ENCODE results near the gene THAP11. TPM values are rescaled to one million over a fixed set of nuclear protein-coding genes. Genes with fewer than 3 reads are reported as not detected.

Gene THAP11
- total RNA-seq, 2 experiments from 2014 or later: 31.2 to 32.1 TPM

- Mint-ChIP-seq H3K4me3 (no peak overlapping the region), H3K36me3 (ENCODE audit: low read depth) (peaks cover 99% of the 10 kb centered on the region), H3K9me3 (no peaks in the 10 kb centered on the region), H3K27ac (no peak overlapping the region), H3K4me1 (ENCODE audit: low read depth) (peaks cover 5% of the 10 kb centered on the region), H3K27me3 (no peaks in the 10 kb centered on the region)
- H3K9me3 ChIP-seq (ENCODE audit: control insufficient read depth in 1 of 2, insufficient read depth in 1 of 2, low read length in 2 of 2): no peaks in the 10 kb centered on the region
- no peak overlapping the region for H3K4me3 ChIP-seq (ENCODE audit: low read length)
- no peaks in the 10 kb centered on the region for H3K27me3 ChIP-seq (ENCODE audit: control insufficient read depth in 1 of 2, insufficient read depth in 2 of 2, low read length in 2 of 2)
- intact Hi-C loops (cut with DNase I, micrococcal nuclease): loop anchor here in 1 of 2 experiments (5.0 kb wide), 1 partner anchor 347 kb away; no protein-coding TSS in a partner anchor
- ChIA-PET CTCF (no interaction called here), POLR2A (no interaction called here)
- no peak overlapping the region for H3K27ac ChIP-seq (ENCODE audit: low read depth in 1 of 2, low read length in 2 of 2)
- H3K4me1 ChIP-seq (ENCODE audit: insufficient read depth, low read length): peaks cover 11% of the 10 kb centered on the region
- DNase-seq: no peak
- peaks cover 99% of the 10 kb centered on the region for H3K36me3 ChIP-seq (ENCODE audit: insufficient read depth, low read length)
- ATAC-seq (ENCODE audit: poor library complexity): no peak
- no peak for TF ChIP-seq CTCF (IDR thresholded peaks at IDR 0.05)
Observed at GRCh38 chr16:67880584-67880983, 38.5 kb downstream of the THAP11 start.

- ChIA-PET CTCF (interaction anchor here (2.8 kb wide), 1 partner anchor 159 kb away, joined by 16 read pairs; no protein-coding TSS in a partner anchor), POLR2A (interaction anchor here (0.7 to 1.0 kb wide), 3 partner anchors 8 to 65 kb away, joined by 3 to 4 read pairs (median 4); partner anchors contain the start of gene EDC4)
- H3K36me3 Mint-ChIP-seq (ENCODE audit: low read depth): peaks cover 93% of the 10 kb centered on the region
- H3K27me3 ChIP-seq (ENCODE audit: control insufficient read depth in 1 of 2, insufficient read depth in 2 of 2, low read length in 2 of 2): no peaks in the 10 kb centered on the region
- TF ChIP-seq CTCF (IDR thresholded peaks at IDR 0.05): no peak
- no peak overlapping the region for H3K4me3 ChIP-seq (ENCODE audit: low read length)
- H3K27me3 Mint-ChIP-seq: no peaks in the 10 kb centered on the region
- no peak for DNase-seq
- H3K36me3 ChIP-seq (ENCODE audit: insufficient read depth, low read length): peaks cover 93% of the 10 kb centered on the region
- H3K27ac Mint-ChIP-seq: no peak overlapping the region
- no peaks in the 10 kb centered on the region for H3K9me3 ChIP-seq (ENCODE audit: control insufficient read depth in 1 of 2, insufficient read depth in 1 of 2, low read length in 2 of 2)
- no peaks in the 10 kb centered on the region for H3K4me1 Mint-ChIP-seq (ENCODE audit: low read depth)
- no peaks in the 10 kb centered on the region for H3K4me1 ChIP-seq (ENCODE audit: insufficient read depth, low read length)
- ATAC-seq (ENCODE audit: poor library complexity): no peak
- no peak overlapping the region for H3K27ac ChIP-seq (ENCODE audit: low read depth in 1 of 2, low read length in 2 of 2)
- intact Hi-C loops (cut with DNase I, micrococcal nuclease): loop anchor here (2.0 to 5.0 kb wide), 3 partner anchors 47 to 347 kb away; no protein-coding TSS in a partner anchor
- H3K4me3 Mint-ChIP-seq: no peak overlapping the region
- H3K9me3 Mint-ChIP-seq: no peaks in the 10 kb centered on the region
Observed at GRCh38 chr16:67881621-67882161, 39.6 kb downstream of the THAP11 start.

- H3K36me3 ChIP-seq (ENCODE audit: insufficient read depth, low read length): peaks cover 86% of the 10 kb centered on the region
- no peaks in the 10 kb centered on the region for H3K4me1 ChIP-seq (ENCODE audit: insufficient read depth, low read length)
- ChIA-PET CTCF (interaction anchor here (1.4 to 2.8 kb wide), 6 partner anchors 22 to 158 kb away, joined by 4 to 16 read pairs (median 6); no protein-coding TSS in a partner anchor), POLR2A (interaction anchor here (0.7 to 1.0 kb wide), 2 partner anchors 9 to 39 kb away, joined by 3 to 4 read pairs; partner anchors contain the start of gene EDC4)
- intact Hi-C loops (cut with DNase I, micrococcal nuclease): loop anchor here (1.0 to 5.0 kb wide), 4 partner anchors 46 to 346 kb away; no protein-coding TSS in a partner anchor
- no peak for TF ChIP-seq CTCF (IDR thresholded peaks at IDR 0.05)
- H3K27me3 ChIP-seq (ENCODE audit: control insufficient read depth in 1 of 2, insufficient read depth in 2 of 2, low read length in 2 of 2): no peaks in the 10 kb centered on the region
- no peak overlapping the region for H3K27ac ChIP-seq (ENCODE audit: low read depth in 1 of 2, low read length in 2 of 2)
- Mint-ChIP-seq H3K27me3 (no peaks in the 10 kb centered on the region), H3K4me1 (ENCODE audit: low read depth) (no peaks in the 10 kb centered on the region), H3K9me3 (no peaks in the 10 kb centered on the region), H3K4me3 (no peak overlapping the region), H3K36me3 (ENCODE audit: low read depth) (peaks cover 86% of the 10 kb centered on the region), H3K27ac (no peak overlapping the region)
- no peak overlapping the region for H3K4me3 ChIP-seq (ENCODE audit: low read length)
- ATAC-seq (ENCODE audit: poor library complexity) (no peak), DNase-seq (no peak)
- H3K9me3 ChIP-seq (ENCODE audit: control insufficient read depth in 1 of 2, insufficient read depth in 1 of 2, low read length in 2 of 2): no peaks in the 10 kb centered on the region
Observed at GRCh38 chr16:67882374-67883145, 40.4 kb downstream of the THAP11 start.
